HCT116 (cell line): ENCODE results near the gene CUEDC1.

ENCODE experiments used
- EGR1 ChIP-seq: IDR thresholded peaks from 2 replicates; pipeline ENCODE4 v1.6.1; 2012; ENCODE audit warnings: low read depth
- POLR2A ChIP-seq: IDR thresholded peaks from 2 replicates; pipeline ENCODE4 v1.7.0; 2011; ENCODE audit warnings: borderline replicate concordance; ENCODE audit not compliant: insufficient read depth, insufficient read length; ENCODE audit errors: extremely low read depth

- TF ChIP-seq POLR2A (no peak), EGR1 (no peak)
Measured at GRCh38 chr17:57914273-57915142, 40.7 kb downstream of the CUEDC1 start.
